ENCODE data around the gene GPC6.

Gene GPC6

DNA sequence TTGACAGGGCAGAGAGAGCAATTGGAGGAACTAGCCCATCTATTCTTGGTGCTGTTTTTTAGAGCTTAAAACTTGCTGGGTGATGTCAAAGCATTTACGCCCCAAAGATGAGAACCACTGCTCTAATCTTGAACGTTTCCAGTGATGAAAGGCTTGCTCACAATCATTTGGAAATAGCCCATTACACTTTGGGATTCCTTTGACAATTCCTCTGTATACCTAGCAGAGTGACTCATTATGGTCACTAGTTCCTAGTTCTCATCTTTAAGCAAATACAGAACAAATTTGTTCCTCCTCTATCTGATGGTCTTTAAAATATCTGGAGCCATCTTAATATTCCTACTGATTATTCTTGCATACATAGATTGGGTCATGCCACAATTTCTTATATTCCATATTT lies 112.3 kb downstream of the GPC6 start:
- no peak overlapping the region for H3K27ac ChIP-seq (ENCODE audit: low read depth in 2 of 2, low read length in 2 of 2)
- no peaks in the 10 kb centered on the region for H3K4me1 ChIP-seq (ENCODE audit: control insufficient read depth in 2 of 2, insufficient read depth in 2 of 2, low read length in 2 of 2)
- no peaks in the 10 kb centered on the region for H3K9me3 ChIP-seq (ENCODE audit: control insufficient read depth in 2 of 2, low read length in 2 of 2)
- H3K36me3 ChIP-seq (ENCODE audit: control insufficient read depth in 2 of 2, insufficient read depth in 2 of 2, low read length in 2 of 2): no peaks in the 10 kb centered on the region
- H3K9ac ChIP-seq (ENCODE audit: low read depth in 1 of 2, low read length in 2 of 2): no peak overlapping the region
- H3K4me3 ChIP-seq (ENCODE audit: low read length in 2 of 2): no peak overlapping the region
- no peaks in the 10 kb centered on the region for H3K27me3 ChIP-seq (ENCODE audit: control insufficient read depth in 2 of 2, insufficient read depth in 2 of 2, low read length in 2 of 2)

DNA sequence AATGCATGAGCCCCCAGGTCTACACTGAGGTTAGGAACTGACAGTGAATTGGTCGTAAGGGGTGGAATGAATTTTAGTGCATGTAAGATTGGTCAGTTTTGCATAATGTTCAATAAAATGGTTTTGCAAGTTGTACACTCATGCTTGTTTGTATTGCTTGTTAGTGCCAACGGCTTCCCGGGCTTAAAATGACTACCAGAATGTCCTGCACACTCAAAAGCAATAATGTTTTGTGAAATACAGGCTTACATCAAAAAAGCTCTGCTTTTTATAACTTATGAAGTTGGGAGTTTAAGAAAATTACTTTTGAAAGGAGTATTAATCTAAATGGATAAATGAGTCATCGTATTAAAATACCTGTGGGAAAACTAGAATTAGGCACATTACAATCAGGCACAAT lies 112.9 kb downstream of the GPC6 start:
- no peaks in the 10 kb centered on the region for H3K9me3 ChIP-seq (ENCODE audit: control insufficient read depth in 2 of 2, low read length in 2 of 2)
- no peaks in the 10 kb centered on the region for H3K36me3 ChIP-seq (ENCODE audit: control insufficient read depth in 2 of 2, insufficient read depth in 2 of 2, low read length in 2 of 2)
- H3K27ac ChIP-seq (ENCODE audit: low read depth in 2 of 2, low read length in 2 of 2): no peak overlapping the region
- no peak overlapping the region for H3K4me3 ChIP-seq (ENCODE audit: low read length in 2 of 2)
- no peak overlapping the region for H3K9ac ChIP-seq (ENCODE audit: low read depth in 1 of 2, low read length in 2 of 2)
- H3K27me3 ChIP-seq (ENCODE audit: control insufficient read depth in 2 of 2, insufficient read depth in 2 of 2, low read length in 2 of 2): no peaks in the 10 kb centered on the region
- H3K4me1 ChIP-seq (ENCODE audit: control insufficient read depth in 2 of 2, insufficient read depth in 2 of 2, low read length in 2 of 2): no peaks in the 10 kb centered on the region

DNA sequence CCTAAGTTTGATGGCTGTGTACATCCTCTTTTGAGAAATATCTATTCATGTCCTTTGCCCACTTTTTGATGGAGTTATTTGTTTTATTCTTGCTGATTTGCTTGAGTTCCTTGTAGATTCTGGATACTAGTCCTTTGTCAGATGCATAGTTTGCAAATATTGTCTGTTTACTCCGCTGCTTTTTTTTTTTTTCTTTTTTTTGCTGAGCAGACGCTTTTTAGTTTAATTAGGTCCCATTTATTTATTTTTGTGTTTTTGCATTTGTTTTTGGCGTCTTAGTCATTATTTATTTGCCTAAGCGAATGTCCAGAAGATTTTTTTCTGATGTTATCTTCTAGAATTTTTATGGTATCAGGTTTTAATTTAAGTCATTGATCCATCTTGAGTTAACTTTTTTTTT lies 114.9 kb downstream of the GPC6 start:
- no peak overlapping the region for H3K27ac ChIP-seq (ENCODE audit: low read depth in 2 of 2, low read length in 2 of 2)
- H3K9ac ChIP-seq (ENCODE audit: low read depth in 1 of 2, low read length in 2 of 2): no peak overlapping the region
- no peaks in the 10 kb centered on the region for H3K9me3 ChIP-seq (ENCODE audit: control insufficient read depth in 2 of 2, low read length in 2 of 2)
- no peaks in the 10 kb centered on the region for H3K27me3 ChIP-seq (ENCODE audit: control insufficient read depth in 2 of 2, insufficient read depth in 2 of 2, low read length in 2 of 2)
- no peak overlapping the region for H3K4me3 ChIP-seq (ENCODE audit: low read length in 2 of 2)
- H3K4me1 ChIP-seq (ENCODE audit: control insufficient read depth in 2 of 2, insufficient read depth in 2 of 2, low read length in 2 of 2): no peaks in the 10 kb centered on the region
- H3K36me3 ChIP-seq (ENCODE audit: control insufficient read depth in 2 of 2, insufficient read depth in 2 of 2, low read length in 2 of 2): no peaks in the 10 kb centered on the region

DNA sequence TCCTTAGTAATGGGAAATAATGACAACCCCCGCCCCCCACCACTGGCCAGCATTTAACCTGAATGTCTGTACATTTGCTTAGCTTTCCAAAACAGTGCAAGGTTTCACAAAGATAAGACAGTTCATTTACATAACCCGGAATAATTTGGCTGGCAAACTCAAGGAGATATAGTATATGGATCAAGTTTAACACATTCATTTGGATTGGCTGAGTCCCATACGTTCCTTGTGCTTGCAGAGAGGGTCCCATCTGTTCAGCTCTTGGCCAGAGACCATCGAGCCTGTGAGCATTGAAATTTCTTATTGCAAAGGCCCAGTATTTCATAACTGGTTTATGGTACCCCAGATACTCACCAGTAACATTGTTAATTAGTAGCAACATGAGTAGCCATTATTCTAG lies 116.5 kb downstream of the GPC6 start:
- H3K9me3 ChIP-seq (ENCODE audit: control insufficient read depth in 2 of 2, low read length in 2 of 2): no peaks in the 10 kb centered on the region
- H3K27me3 ChIP-seq (ENCODE audit: control insufficient read depth in 2 of 2, insufficient read depth in 2 of 2, low read length in 2 of 2): no peaks in the 10 kb centered on the region
- H3K4me3 ChIP-seq (ENCODE audit: low read length in 2 of 2): no peak overlapping the region
- no peak overlapping the region for H3K27ac ChIP-seq (ENCODE audit: low read depth in 2 of 2, low read length in 2 of 2)
- no peak overlapping the region for H3K9ac ChIP-seq (ENCODE audit: low read depth in 1 of 2, low read length in 2 of 2)
- no peaks in the 10 kb centered on the region for H3K4me1 ChIP-seq (ENCODE audit: control insufficient read depth in 2 of 2, insufficient read depth in 2 of 2, low read length in 2 of 2)
- H3K36me3 ChIP-seq (ENCODE audit: control insufficient read depth in 2 of 2, insufficient read depth in 2 of 2, low read length in 2 of 2): no peaks in the 10 kb centered on the region

DNA sequence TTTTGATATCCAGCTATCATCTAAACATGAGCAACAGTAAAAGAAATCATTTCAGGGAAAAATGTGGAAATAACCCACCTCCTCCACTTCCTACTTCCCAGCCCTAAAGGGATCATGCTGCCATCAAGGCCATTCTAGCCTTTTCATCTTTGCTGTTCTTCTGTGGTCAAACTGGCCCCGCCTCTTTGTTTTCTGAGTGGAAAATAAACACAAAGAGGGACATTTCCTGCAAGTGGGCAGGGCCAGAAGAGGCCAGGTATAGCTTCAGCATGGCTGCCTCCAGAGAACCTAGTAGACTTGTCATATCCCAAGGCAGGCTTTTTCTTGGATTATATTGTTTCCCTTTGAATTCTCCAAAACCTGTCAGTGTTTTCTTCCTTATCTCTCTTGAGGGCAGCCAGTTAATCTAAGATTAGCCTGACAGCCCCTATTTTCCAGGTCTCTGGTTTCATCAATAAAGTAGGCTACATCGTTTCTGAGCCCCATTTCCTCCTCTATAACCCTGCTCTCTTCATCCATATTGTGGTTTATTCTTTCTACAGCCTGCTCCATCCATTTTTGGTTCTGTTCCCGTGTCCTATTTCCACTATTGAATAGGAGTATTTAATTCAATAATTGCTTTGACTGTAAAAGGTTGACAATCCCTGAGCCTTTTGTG lies 117.6 kb downstream of the GPC6 start:
- no peaks in the 10 kb centered on the region for H3K4me1 ChIP-seq (ENCODE audit: control insufficient read depth in 2 of 2, insufficient read depth in 2 of 2, low read length in 2 of 2)
- no peak overlapping the region for H3K9ac ChIP-seq (ENCODE audit: low read depth in 1 of 2, low read length in 2 of 2)
- no peaks in the 10 kb centered on the region for H3K27me3 ChIP-seq (ENCODE audit: control insufficient read depth in 2 of 2, insufficient read depth in 2 of 2, low read length in 2 of 2)
- no peaks in the 10 kb centered on the region for H3K36me3 ChIP-seq (ENCODE audit: control insufficient read depth in 2 of 2, insufficient read depth in 2 of 2, low read length in 2 of 2)
- H3K4me3 ChIP-seq (ENCODE audit: low read length in 2 of 2): no peak overlapping the region
- H3K27ac ChIP-seq (ENCODE audit: low read depth in 2 of 2, low read length in 2 of 2): no peak overlapping the region
- no peaks in the 10 kb centered on the region for H3K9me3 ChIP-seq (ENCODE audit: control insufficient read depth in 2 of 2, low read length in 2 of 2)

DNA sequence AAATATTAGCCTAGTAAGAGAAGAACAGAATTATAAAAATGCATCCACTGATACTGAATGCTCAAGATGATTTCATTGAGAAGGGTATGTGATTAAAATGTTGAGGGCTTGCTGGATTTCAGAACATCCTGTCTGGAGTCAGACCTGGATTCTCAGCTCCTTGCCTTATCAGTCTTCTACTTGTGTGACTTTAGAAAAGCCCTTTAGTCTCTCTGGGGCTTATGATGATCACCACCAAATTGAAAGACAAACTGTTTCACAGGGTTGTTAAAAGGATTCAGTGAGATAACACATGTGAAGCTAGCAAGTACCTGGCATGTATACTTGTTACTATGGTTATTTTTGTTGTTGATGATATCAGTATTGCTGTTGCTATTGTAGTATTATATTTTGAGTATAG lies 118.4 kb downstream of the GPC6 start:
- Histone ChIP-seq H3K36me3 (ENCODE audit: control insufficient read depth in 2 of 2, insufficient read depth in 2 of 2, low read length in 2 of 2) (no peaks in the 10 kb centered on the region), H3K9me3 (ENCODE audit: control insufficient read depth in 2 of 2, low read length in 2 of 2) (no peaks in the 10 kb centered on the region), H3K4me1 (ENCODE audit: control insufficient read depth in 2 of 2, insufficient read depth in 2 of 2, low read length in 2 of 2) (no peaks in the 10 kb centered on the region), H3K9ac (ENCODE audit: low read depth in 1 of 2, low read length in 2 of 2) (no peak overlapping the region), H3K4me3 (ENCODE audit: low read length in 2 of 2) (no peak overlapping the region), H3K27ac (ENCODE audit: low read depth in 2 of 2, low read length in 2 of 2) (no peak overlapping the region), H3K27me3 (ENCODE audit: control insufficient read depth in 2 of 2, insufficient read depth in 2 of 2, low read length in 2 of 2) (no peaks in the 10 kb centered on the region)

DNA sequence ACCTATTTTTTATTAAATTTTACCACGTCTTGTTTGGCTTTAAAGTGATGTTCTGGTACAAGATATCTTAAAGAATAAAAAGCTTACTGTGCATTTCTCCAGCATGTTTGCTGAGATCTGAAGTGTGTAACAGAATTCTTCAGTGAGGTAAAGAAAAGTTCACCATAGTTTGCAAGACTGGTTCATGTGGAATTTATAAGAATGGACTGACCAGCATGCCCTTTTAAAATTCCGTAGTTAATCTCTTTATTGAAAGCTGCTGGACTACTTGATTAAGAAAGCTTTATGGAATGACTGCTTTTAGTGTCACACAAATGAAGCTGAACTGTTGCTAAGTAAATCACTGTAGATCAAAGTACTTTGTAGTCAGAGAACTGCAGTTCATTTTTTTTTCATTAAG lies 119.2 kb downstream of the GPC6 start:
- Histone ChIP-seq H3K4me1 (ENCODE audit: control insufficient read depth in 2 of 2, insufficient read depth in 2 of 2, low read length in 2 of 2) (no peaks in the 10 kb centered on the region), H3K36me3 (ENCODE audit: control insufficient read depth in 2 of 2, insufficient read depth in 2 of 2, low read length in 2 of 2) (no peaks in the 10 kb centered on the region), H3K27ac (ENCODE audit: low read depth in 2 of 2, low read length in 2 of 2) (no peak overlapping the region), H3K4me3 (ENCODE audit: low read length in 2 of 2) (no peak overlapping the region), H3K9me3 (ENCODE audit: control insufficient read depth in 2 of 2, low read length in 2 of 2) (no peaks in the 10 kb centered on the region), H3K9ac (ENCODE audit: low read depth in 1 of 2, low read length in 2 of 2) (no peak overlapping the region), H3K27me3 (ENCODE audit: control insufficient read depth in 2 of 2, insufficient read depth in 2 of 2, low read length in 2 of 2) (no peaks in the 10 kb centered on the region)

DNA sequence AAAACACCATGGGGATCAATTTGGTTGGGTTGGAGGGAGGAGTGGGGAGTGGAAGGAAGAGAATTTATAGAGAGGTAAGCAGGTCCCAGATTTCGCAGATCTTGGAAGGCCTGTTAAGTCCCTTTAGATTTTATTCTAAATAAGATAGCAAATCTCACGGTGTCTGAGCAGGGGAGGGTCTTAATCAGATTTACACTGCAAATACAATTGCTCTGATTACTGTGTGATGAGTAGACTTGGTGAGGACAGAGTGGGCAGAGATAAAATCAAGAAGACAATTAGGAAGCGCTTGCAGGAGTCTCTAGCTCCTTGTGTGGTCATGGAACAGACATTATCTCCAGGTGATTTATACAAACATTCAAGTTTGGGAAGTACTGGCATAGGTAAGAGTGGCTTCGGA lies 126.0 kb downstream of the GPC6 start:
- no peak overlapping the region for H3K27ac ChIP-seq (ENCODE audit: low read depth in 2 of 2, low read length in 2 of 2)
- H3K4me3 ChIP-seq (ENCODE audit: low read length in 2 of 2): no peak overlapping the region
- H3K36me3 ChIP-seq (ENCODE audit: control insufficient read depth in 2 of 2, insufficient read depth in 2 of 2, low read length in 2 of 2): no peaks in the 10 kb centered on the region
- H3K27me3 ChIP-seq (ENCODE audit: control insufficient read depth in 2 of 2, insufficient read depth in 2 of 2, low read length in 2 of 2): no peaks in the 10 kb centered on the region
- H3K9ac ChIP-seq (ENCODE audit: low read depth in 1 of 2, low read length in 2 of 2): no peak overlapping the region
- H3K9me3 ChIP-seq (ENCODE audit: control insufficient read depth in 2 of 2, low read length in 2 of 2): no peaks in the 10 kb centered on the region
- no peaks in the 10 kb centered on the region for H3K4me1 ChIP-seq (ENCODE audit: control insufficient read depth in 2 of 2, insufficient read depth in 2 of 2, low read length in 2 of 2)

DNA sequence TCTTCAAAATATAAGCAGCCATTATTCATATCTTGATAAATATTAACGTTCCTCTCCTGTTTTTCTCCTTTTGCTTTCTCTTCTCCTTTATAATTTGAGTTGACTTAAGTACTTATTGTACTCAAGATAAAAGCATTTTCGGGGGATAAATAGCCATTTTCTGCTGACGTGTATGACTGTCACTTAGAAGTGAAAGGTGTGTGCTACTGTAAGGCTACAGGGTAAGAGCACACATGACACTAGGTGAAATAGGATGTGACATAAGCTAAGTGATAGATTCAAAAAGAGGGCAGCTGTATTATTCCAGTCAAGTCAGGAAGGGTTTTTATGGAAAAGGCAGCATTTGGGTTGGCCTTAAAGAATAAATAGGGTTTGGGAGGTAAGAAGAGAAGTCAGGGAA lies 128.5 kb downstream of the GPC6 start:
- no peaks in the 10 kb centered on the region for H3K9me3 ChIP-seq (ENCODE audit: control insufficient read depth in 2 of 2, low read length in 2 of 2)
- H3K36me3 ChIP-seq (ENCODE audit: control insufficient read depth in 2 of 2, insufficient read depth in 2 of 2, low read length in 2 of 2): no peaks in the 10 kb centered on the region
- H3K9ac ChIP-seq (ENCODE audit: low read depth in 1 of 2, low read length in 2 of 2): no peak overlapping the region
- no peaks in the 10 kb centered on the region for H3K4me1 ChIP-seq (ENCODE audit: control insufficient read depth in 2 of 2, insufficient read depth in 2 of 2, low read length in 2 of 2)
- no peaks in the 10 kb centered on the region for H3K27me3 ChIP-seq (ENCODE audit: control insufficient read depth in 2 of 2, insufficient read depth in 2 of 2, low read length in 2 of 2)
- H3K27ac ChIP-seq (ENCODE audit: low read depth in 2 of 2, low read length in 2 of 2): no peak overlapping the region
- H3K4me3 ChIP-seq (ENCODE audit: low read length in 2 of 2): no peak overlapping the region

DNA sequence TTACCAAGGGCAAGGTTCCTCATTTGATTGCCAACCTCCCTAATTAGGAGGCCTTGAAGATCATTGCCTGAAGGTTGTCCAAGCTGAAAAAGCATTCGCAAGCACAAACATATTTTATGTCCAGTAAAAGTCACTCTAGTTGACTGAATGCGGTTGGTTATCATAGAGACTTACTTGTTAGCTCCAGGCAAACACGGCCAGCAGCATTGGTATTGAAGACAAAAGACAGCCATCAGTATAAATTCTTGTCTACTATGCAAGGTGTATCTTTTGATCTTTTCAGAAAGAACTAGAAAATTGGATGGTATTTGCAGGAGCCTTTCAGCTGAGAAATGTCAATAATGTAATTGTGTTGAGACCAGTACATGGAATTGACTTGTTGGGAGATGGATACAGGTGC lies 129.9 kb downstream of the GPC6 start:
- Histone ChIP-seq H3K27me3 (ENCODE audit: control insufficient read depth in 2 of 2, insufficient read depth in 2 of 2, low read length in 2 of 2) (no peaks in the 10 kb centered on the region), H3K27ac (ENCODE audit: low read depth in 2 of 2, low read length in 2 of 2) (no peak overlapping the region), H3K4me3 (ENCODE audit: low read length in 2 of 2) (no peak overlapping the region), H3K9me3 (ENCODE audit: control insufficient read depth in 2 of 2, low read length in 2 of 2) (no peaks in the 10 kb centered on the region), H3K4me1 (ENCODE audit: control insufficient read depth in 2 of 2, insufficient read depth in 2 of 2, low read length in 2 of 2) (no peaks in the 10 kb centered on the region), H3K36me3 (ENCODE audit: control insufficient read depth in 2 of 2, insufficient read depth in 2 of 2, low read length in 2 of 2) (no peaks in the 10 kb centered on the region), H3K9ac (ENCODE audit: low read depth in 1 of 2, low read length in 2 of 2) (no peak overlapping the region)

DNA sequence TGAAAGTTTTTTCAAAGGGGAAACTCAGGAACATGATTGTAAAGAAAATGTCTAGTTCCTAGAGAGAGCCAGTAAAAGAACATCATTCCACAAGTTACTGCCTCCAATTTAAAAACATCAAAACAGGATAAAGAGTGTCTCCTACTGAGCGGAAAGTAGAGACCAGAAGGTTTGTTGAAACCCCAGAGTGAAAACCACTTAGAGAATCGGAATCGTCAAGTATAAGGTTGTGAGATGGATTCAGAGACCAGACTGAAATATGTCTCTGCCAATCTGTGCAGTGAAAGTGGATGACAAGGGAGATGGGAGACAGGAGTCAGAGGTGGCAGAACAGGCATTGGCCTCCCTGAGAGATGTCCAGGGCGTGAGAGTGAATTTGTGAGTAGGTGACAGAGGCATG lies 133.4 kb downstream of the GPC6 start:
- Histone ChIP-seq H3K36me3 (ENCODE audit: control insufficient read depth in 2 of 2, insufficient read depth in 2 of 2, low read length in 2 of 2) (no peaks in the 10 kb centered on the region), H3K27me3 (ENCODE audit: control insufficient read depth in 2 of 2, insufficient read depth in 2 of 2, low read length in 2 of 2) (no peaks in the 10 kb centered on the region), H3K9me3 (ENCODE audit: control insufficient read depth in 2 of 2, low read length in 2 of 2) (no peaks in the 10 kb centered on the region), H3K27ac (ENCODE audit: low read depth in 2 of 2, low read length in 2 of 2) (no peak overlapping the region), H3K4me1 (ENCODE audit: control insufficient read depth in 2 of 2, insufficient read depth in 2 of 2, low read length in 2 of 2) (no peaks in the 10 kb centered on the region), H3K4me3 (ENCODE audit: low read length in 2 of 2) (no peak overlapping the region), H3K9ac (ENCODE audit: low read depth in 1 of 2, low read length in 2 of 2) (no peak overlapping the region)
